ENCODE results near the gene LYPD5.
"Not testable (repeated sequence)": the region's sequence is repeated elsewhere in the genome, so short reads cannot be mapped to it uniquely, and the experiment has no call there.

Gene LYPD5

GRCh38 chr19:43776286-43776685 is 26.0 kb downstream of the LYPD5 start:
- Histone ChIP-seq H3K9me3 (ENCODE audit: insufficient read depth, low read depth, low read length) (no peaks in the 10 kb centered on the region), H3K27ac (ENCODE audit: low read depth, low read length) (no peak overlapping the region), H3K9ac (ENCODE audit: low read depth, low read length) (no peak overlapping the region), H3K4me3 (ENCODE audit: low read length) (no peak overlapping the region), H3K36me3 (ENCODE audit: insufficient read depth, low read length) (no peaks in the 10 kb centered on the region), H3K27me3 (ENCODE audit: insufficient read depth, low read length) (peaks cover 40% of the 10 kb centered on the region), H3K4me1 (ENCODE audit: insufficient read depth, low read length) (peaks cover 28% of the 10 kb centered on the region)
- WGBS = 66% methylated on average over 11 of the region's 11 CpGs

- H3K27ac ChIP-seq (ENCODE audit: low read depth, low read length) = no peak overlapping the region
- H3K4me1 ChIP-seq (ENCODE audit: insufficient read depth, low read length) = peaks cover 28% of the 10 kb centered on the region
- H3K36me3 ChIP-seq (ENCODE audit: insufficient read depth, low read length) = no peaks in the 10 kb centered on the region
- H3K9ac ChIP-seq (ENCODE audit: low read depth, low read length) = no peak overlapping the region
- peaks cover 40% of the 10 kb centered on the region for H3K27me3 ChIP-seq (ENCODE audit: insufficient read depth, low read length)
- 94% methylated on average over 7 of the region's 7 CpGs for WGBS
- no peaks in the 10 kb centered on the region for H3K9me3 ChIP-seq (ENCODE audit: insufficient read depth, low read depth, low read length)
- H3K4me3 ChIP-seq (ENCODE audit: low read length) = no peak overlapping the region
Observed at GRCh38 chr19:43775299-43775890, 26.9 kb downstream of the LYPD5 start.

- 86% methylated on average over 11 of the region's 11 CpGs for WGBS
Observed at GRCh38 chr19:43774940-43775258, 27.3 kb downstream of the LYPD5 start.

GRCh38 chr19:43774103-43774939 is 27.9 kb downstream of the LYPD5 start:
- Histone ChIP-seq H3K4me3 (ENCODE audit: low read length) (peak overlapping the region; percentile 53), H3K4me1 (ENCODE audit: insufficient read depth, low read length) (peaks cover 20% of the 10 kb centered on the region), H3K27ac (ENCODE audit: low read depth, low read length) (no peak overlapping the region), H3K9me3 (ENCODE audit: insufficient read depth, low read depth, low read length) (no peaks in the 10 kb centered on the region), H3K9ac (ENCODE audit: low read depth, low read length) (no peak overlapping the region; the same call in 1 of the 2 replicates), H3K27me3 (ENCODE audit: insufficient read depth, low read length) (peaks cover 40% of the 10 kb centered on the region), H3K36me3 (ENCODE audit: insufficient read depth, low read length) (no peaks in the 10 kb centered on the region)
- WGBS = 5% methylated on average over 60 of the region's 63 CpGs

More at GRCh38 chr19:43774940-43775258, 27.3 kb downstream of the LYPD5 start:
- Histone ChIP-seq H3K4me3 (ENCODE audit: low read length) (peak overlapping the region; percentile 53), H3K27me3 (ENCODE audit: insufficient read depth, low read length) (peaks cover 40% of the 10 kb centered on the region), H3K4me1 (ENCODE audit: insufficient read depth, low read length) (peaks cover 26% of the 10 kb centered on the region)
- not testable (repeated sequence) for H3K9me3 ChIP-seq (ENCODE audit: insufficient read depth, low read depth, low read length); H3K9ac ChIP-seq (ENCODE audit: low read depth, low read length); H3K36me3 ChIP-seq (ENCODE audit: insufficient read depth, low read length); H3K27ac ChIP-seq (ENCODE audit: low read depth, low read length)

- no peak overlapping the region for H3K27ac ChIP-seq (ENCODE audit: low read depth, low read length)
- H3K9me3 ChIP-seq (ENCODE audit: insufficient read depth, low read depth, low read length) = no peaks in the 10 kb centered on the region
- no peaks in the 10 kb centered on the region for H3K36me3 ChIP-seq (ENCODE audit: insufficient read depth, low read length)
- no peak overlapping the region for H3K9ac ChIP-seq (ENCODE audit: low read depth, low read length)
- H3K27me3 ChIP-seq (ENCODE audit: insufficient read depth, low read length) = peaks cover 40% of the 10 kb centered on the region
- peak overlapping the region; percentile 53 for H3K4me3 ChIP-seq (ENCODE audit: low read length)
- peaks cover 18% of the 10 kb centered on the region for H3K4me1 ChIP-seq (ENCODE audit: insufficient read depth, low read length)
- WGBS = 21% methylated on average over 5 of the region's 5 CpGs
Observed at GRCh38 chr19:43773725-43774102, 28.5 kb downstream of the LYPD5 start.

GRCh38 chr19:43769256-43769655 is 33.0 kb downstream of the LYPD5 start:
- Histone ChIP-seq H3K9ac (ENCODE audit: low read depth, low read length) (no peak overlapping the region), H3K27me3 (ENCODE audit: insufficient read depth, low read length) (peaks cover 26% of the 10 kb centered on the region), H3K36me3 (ENCODE audit: insufficient read depth, low read length) (no peaks in the 10 kb centered on the region), H3K27ac (ENCODE audit: low read depth, low read length) (no peak overlapping the region), H3K4me1 (ENCODE audit: insufficient read depth, low read length) (peaks cover 13% of the 10 kb centered on the region), H3K4me3 (ENCODE audit: low read length) (no peak overlapping the region), H3K9me3 (ENCODE audit: insufficient read depth, low read depth, low read length) (no peaks in the 10 kb centered on the region)
- WGBS = 95% methylated on average over 14 of the region's 14 CpGs

GRCh38 chr19:43768273-43769050 is 33.8 kb downstream of the LYPD5 start:
- no peak overlapping the region for H3K4me3 ChIP-seq (ENCODE audit: low read length)
- no peak overlapping the region for H3K9ac ChIP-seq (ENCODE audit: low read depth, low read length)
- H3K4me1 ChIP-seq (ENCODE audit: insufficient read depth, low read length) = peaks cover 8% of the 10 kb centered on the region
- no peaks in the 10 kb centered on the region for H3K36me3 ChIP-seq (ENCODE audit: insufficient read depth, low read length)
- peaks cover 18% of the 10 kb centered on the region for H3K27me3 ChIP-seq (ENCODE audit: insufficient read depth, low read length)
- H3K9me3 ChIP-seq (ENCODE audit: insufficient read depth, low read depth, low read length) = no peaks in the 10 kb centered on the region
- WGBS = 83% methylated on average over 14 of the region's 15 CpGs
- no peak overlapping the region for H3K27ac ChIP-seq (ENCODE audit: low read depth, low read length)

- Histone ChIP-seq H3K9ac (ENCODE audit: low read depth, low read length) (no peak overlapping the region), H3K27ac (ENCODE audit: low read depth, low read length) (no peak overlapping the region), H3K4me1 (ENCODE audit: insufficient read depth, low read length) (0 out of 2 replicates have a peak, but pooled peaks cover 3% of the 10 kb centered on the region), H3K27me3 (ENCODE audit: insufficient read depth, low read length) (peaks cover 12% of the 10 kb centered on the region), H3K36me3 (ENCODE audit: insufficient read depth, low read length) (no peaks in the 10 kb centered on the region), H3K9me3 (ENCODE audit: insufficient read depth, low read depth, low read length) (no peaks in the 10 kb centered on the region), H3K4me3 (ENCODE audit: low read length) (no peak overlapping the region)
- 91% methylated on average over 1 of the region's 1 CpG for WGBS
Observed at GRCh38 chr19:43767818-43768217, 34.4 kb downstream of the LYPD5 start.

- Histone ChIP-seq H3K27me3 (ENCODE audit: insufficient read depth, low read length) (peaks cover 7% of the 10 kb centered on the region), H3K4me1 (ENCODE audit: insufficient read depth, low read length) (0 out of 2 replicates have a peak, but pooled peaks cover 3% of the 10 kb centered on the region), H3K36me3 (ENCODE audit: insufficient read depth, low read length) (no peaks in the 10 kb centered on the region), H3K9me3 (ENCODE audit: insufficient read depth, low read depth, low read length) (no peaks in the 10 kb centered on the region), H3K4me3 (ENCODE audit: low read length) (no peak overlapping the region), H3K9ac (ENCODE audit: low read depth, low read length) (no peak overlapping the region), H3K27ac (ENCODE audit: low read depth, low read length) (no peak overlapping the region)
- WGBS = 90% methylated on average over 7 of the region's 7 CpGs
Observed at GRCh38 chr19:43767316-43767715, 34.9 kb downstream of the LYPD5 start.

GRCh38 chr19:43766755-43767043 is 35.5 kb downstream of the LYPD5 start:
- no peak overlapping the region for H3K4me3 ChIP-seq (ENCODE audit: low read length)
- H3K9ac ChIP-seq (ENCODE audit: low read depth, low read length) = no peak overlapping the region
- H3K9me3 ChIP-seq (ENCODE audit: insufficient read depth, low read depth, low read length) = no peaks in the 10 kb centered on the region
- peaks cover under 1% of the 10 kb centered on the region for H3K27me3 ChIP-seq (ENCODE audit: insufficient read depth, low read length)
- no peaks in the 10 kb centered on the region for H3K36me3 ChIP-seq (ENCODE audit: insufficient read depth, low read length)
- H3K27ac ChIP-seq (ENCODE audit: low read depth, low read length) = no peak overlapping the region
- H3K4me1 ChIP-seq (ENCODE audit: insufficient read depth, low read length) = 0 out of 2 replicates have a peak, but pooled peaks cover 3% of the 10 kb centered on the region
- WGBS = 74% methylated on average over 4 of the region's 4 CpGs
